K562 (cell line): ENCODE data around the gene INS. TPM values are rescaled to one million over a fixed set of nuclear protein-coding genes. Genes with fewer than 3 reads are reported as not detected.

Source experiments
- ATAC-seq: fragments of 200-7000 bp; cut with Tn5 transposase; 3 replicates; pipeline ENCODE4 v1.9.1; 2020; ENCODE audit warnings: moderate library complexity
- BruUV-seq: library from RNA; stranded (reverse); fragments of 400-500 nt; replicated peaks from 2 replicates; lab custom pipeline; 2021; lab: Mats Ljungman, UMichigan
- CTCF ChIA-PET: fragments of 300-600 bp; formaldehyde crosslinking; extraction: SDS; loops from one replicate; lab custom pipeline; 2021; ENCODE audit warnings: low intra/inter-chr PET ratio; lab: Yijun Ruan, JAX
- POLR2A ChIA-PET: fragments of 300-600, 350-650 bp; sonication (Branson Sonifier 250); formaldehyde crosslinking; extraction: SDS; loops from one replicate; lab custom pipeline; 2021; ENCODE audit warnings: antibody characterized with exemption, inconsistent platforms; lab: Yijun Ruan, JAX
- DNase-seq, 4 experiments: peaks; one replicate each; pipeline versions ENCODE4 v3.0.0 to v3.0.0-alpha.2; 2011 to 2018; ENCODE audit warnings: low spot score in 3 of 4, mixed read lengths in 3 of 4; ENCODE audit errors: extremely low read depth in 1 of 4
- FAIRE-seq: peaks from 2 replicates; lab custom pipeline; 2011; peaks lifted over from hg19 to GRCh38; lab: Jason Lieb, UNC
- H2AFZ ChIP-seq: 2 replicates; pipeline ENCODE4 v1.6.0; 2011; ENCODE audit warnings: low read depth, low read length, control low read depth, inconsistent platforms
- H3K27ac ChIP-seq: fragments of 200-600 bp; 3 replicates; pipeline ENCODE4 v1.8.0; 2011; ENCODE audit warnings: low read depth, mild to moderate bottlenecking, control low read depth, inconsistent platforms, low read length, moderate library complexity, mixed read lengths; ENCODE audit errors: extremely low read depth
- H3K27me3 ChIP-seq, 2 experiments: fragments of 300-600 bp in 1 of 2; 2 replicates in 1 of 2; 3 replicates in 1 of 2; pipeline versions ENCODE4 v1.6.0 to v1.8.0; 2011; ENCODE audit warnings: inconsistent platforms in 2 of 2, low read length in 2 of 2, mild to moderate bottlenecking in 1 of 2, mixed read lengths in 1 of 2, moderate library complexity in 1 of 2; ENCODE audit not compliant: control insufficient read depth in 2 of 2, insufficient read depth in 2 of 2
- H3K36me3 ChIP-seq: fragments of 300-600 bp; 3 replicates; pipeline ENCODE4 v1.8.0; 2011; ENCODE audit warnings: mild to moderate bottlenecking, low read length, inconsistent platforms; ENCODE audit not compliant: control insufficient read depth, insufficient read depth
- H3K4me1 ChIP-seq, 2 experiments: fragments of 200-600 bp in 1 of 2; replicated peaks in 1 of 2; 2 replicates in 1 of 2; 3 replicates in 1 of 2; pipeline versions ENCODE4 v1.5.1 to v1.8.0; 2011; ENCODE audit warnings: inconsistent platforms in 2 of 2, low read length in 2 of 2, mild to moderate bottlenecking in 1 of 2, mixed read lengths in 1 of 2, moderate library complexity in 1 of 2; ENCODE audit not compliant: control insufficient read depth in 2 of 2, insufficient read depth in 2 of 2
- H3K4me2 ChIP-seq: 2 replicates; pipeline ENCODE4 v1.6.1; 2011; ENCODE audit warnings: low read length, control low read depth, inconsistent platforms, mixed read lengths; ENCODE audit not compliant: insufficient read depth
- H3K4me3 ChIP-seq: fragments of 200-600 bp; sonication (generic), shearing (Covaris generic); 2 replicates; pipeline ENCODE4 v1.5.1; 2016; ENCODE audit warnings: control low read depth, inconsistent platforms
- H3K79me2 ChIP-seq: fragments of 200-600 bp; 3 replicates; pipeline ENCODE4 v1.8.0; 2011; ENCODE audit warnings: low read length, inconsistent platforms; ENCODE audit not compliant: control insufficient read depth, insufficient read depth
- H3K9ac ChIP-seq, 2 experiments: 2 replicates each; pipeline versions ENCODE4 v1.6.0 to v1.6.1; 2011; ENCODE audit warnings: low read depth in 2 of 2, low read length in 2 of 2, control low read depth in 1 of 2, inconsistent platforms in 1 of 2, mild to moderate bottlenecking in 1 of 2, mixed read lengths in 1 of 2; ENCODE audit not compliant: insufficient read depth in 1 of 2
- H3K9me1 ChIP-seq: one replicate; pipeline ENCODE4 v1.6.0; 2011; ENCODE audit warnings: inconsistent platforms, mild to moderate bottlenecking, low read length, moderate library complexity; ENCODE audit not compliant: control insufficient read depth, insufficient read depth
- H3K9me3 ChIP-seq: replicated peaks from 2 replicates; pipeline ENCODE4 v1.5.1; 2011; ENCODE audit warnings: low read depth, low read length, inconsistent platforms; ENCODE audit not compliant: control insufficient read depth, insufficient read depth
- H4K20me1 ChIP-seq: replicated peaks from 2 replicates; pipeline ENCODE4 v1.6.1; 2011; ENCODE audit warnings: low read length, inconsistent platforms, mixed read lengths; ENCODE audit not compliant: control insufficient read depth, insufficient read depth
- ETS1 ChIP-seq: conservative IDR thresholded peaks from 2 replicates; pipeline ENCODE4 v1.6.1; 2011; ENCODE audit warnings: low read depth, mild to moderate bottlenecking, low read length; ENCODE audit not compliant: control insufficient read depth
- MAFK ChIP-seq: IDR thresholded peaks from 2 replicates; pipeline ENCODE4 v1.6.1; 2011; ENCODE audit warnings: low read length, improper control_type of control experiment
- NKRF ChIP-seq: fragments of 450-650 bp; IDR thresholded peaks from 2 replicates; pipeline ENCODE4 v1.6.1; 2016; ENCODE audit warnings: borderline replicate concordance
- POLR3A ChIP-seq: IDR thresholded peaks from 2 replicates; pipeline ENCODE4 v1.6.1; 2011; ENCODE audit warnings: borderline replicate concordance, mild to moderate bottlenecking, moderate library complexity; ENCODE audit not compliant: insufficient read length, insufficient read depth; ENCODE audit errors: extremely low read depth
- TRIM28 ChIP-seq: fragments of 450-650 bp; IDR thresholded peaks from 2 replicates; pipeline ENCODE4 v1.6.1; 2017
- ZNF212 ChIP-seq: fragments of 450-650 bp; formaldehyde crosslinking; IDR thresholded peaks from 2 replicates; pipeline ENCODE4 v1.4.0; 2020; ENCODE audit warnings: mild to moderate bottlenecking
- ZNF785 ChIP-seq: fragments of 250-450 bp; sonication (Bioruptor Pico); IDR thresholded peaks from 2 replicates; pipeline ENCODE4 v1.4.0; 2020; ENCODE audit warnings: mild to moderate bottlenecking
- WGBS: fragments of 100-300 bp; shearing (Covaris generic); methylation state at CpG from one replicate; pipeline ENCODE4 v1.1.6; 2016; ENCODE audit warnings: low coverage, mixed read lengths; ENCODE audit not compliant: insufficient coverage; ENCODE audit errors: missing lambda C conversion rate; 5-methylcytosine and 5-hydroxymethylcytosine counted together
- in situ Hi-C: fragments of 300-500 bp; cut with MboI; formaldehyde crosslinking; loops from 4 replicates; pipeline ENCODE4 v1.15.0; 2018; ENCODE audit warnings: inconsistent platforms, mixed read lengths
- intact Hi-C: fragments of 100-400 bp; cut with micrococcal nuclease; formaldehyde crosslinking; loops from 2 replicates; pipeline ENCODE4 v1.14.2; 2022
- polyA plus RNA-seq, 8 experiments: library from polyadenylated mRNA; depleted of rRNA in 4 of 8; stranded (reverse) in 5 of 8; unstranded in 3 of 8; fragments of >200 nt; fragmentation: Nextera tagmentation in 2 of 8; fragmentation: Illumina TruSeq in 1 of 8; extraction: Ambion mirVana in 2 of 8; extraction: Trizol in 1 of 8; gene quantifications; 2 replicates each; pipeline versions ENCODE4 v1.2.1 to v1.2.3, GENCODE V29; 2011 to 2014; ENCODE audit warnings: inconsistent platforms in 1 of 8, missing spikeins in 1 of 8
- total RNA-seq, 7 experiments: library from RNA; depleted of rRNA in 6 of 7; stranded (reverse); fragments of >200 nt in 6 of 7; fragmentation: Illumina TruSeq in 2 of 7; extraction: Trizol in 2 of 7; gene quantifications; 2 replicates each; pipeline versions ENCODE4 v1.2.1 to v1.2.3, GENCODE V29; 2011 to 2021; ENCODE audit warnings: low replicate concordance in 1 of 7

INS gene
- total and polyA plus RNA-seq, 9 of the 15 experiments (the other 6 are each of a cell fraction or from before 2014, with no cell fraction given): not detected

GRCh38 chr11:2180789-2181370 is 19.9 kb upstream of the INS start:
- no peak for DNase-seq
- no peak for FAIRE-seq
- peaks cover 0 to 9% of the 10 kb centered on the region in 2 experiments; a peak in 1 of 5 replicates for H3K4me1 ChIP-seq
- no peak for ATAC-seq
- in situ Hi-C loops: no loop called here
- H3K79me2 ChIP-seq: no peaks in the 10 kb centered on the region
- H4K20me1 ChIP-seq: no peaks in the 10 kb centered on the region; the same call in none of the 2 replicates
- POLR2A ChIA-PET: interaction anchor here (0.6 kb wide), 1 partner anchor 10 kb away, joined by 3 read pairs; no protein-coding TSS in a partner anchor
- CTCF ChIA-PET: no interaction called here
- no peak overlapping the region for H3K9ac ChIP-seq
- H3K27ac ChIP-seq: no peak overlapping the region
- H2AFZ ChIP-seq: no peak overlapping the region
- H3K4me3 ChIP-seq: no peak overlapping the region
- no peaks in the 10 kb centered on the region for H3K9me1 ChIP-seq
- no TSS peak for BruUV-seq
- H3K9me3 ChIP-seq: no peaks in the 10 kb centered on the region; the same call in 1 of the 2 replicates
- H3K27me3 ChIP-seq: peaks cover 21 to 68% of the 10 kb centered on the region in 2 experiments; a peak in 4 of 5 replicates
- no peak for TF ChIP-seq MAFK
- no peak for TF ChIP-seq ZNF785 (CRISPR knock-in tag)
- no peak for TF ChIP-seq POLR3A
- TF ChIP-seq NKRF: no peak
- TF ChIP-seq TRIM28: no peak
- TF ChIP-seq ZNF212: no peak
- no peak for TF ChIP-seq ETS1
- TF ChIP-seq, all 486 proteins: peak for 0
- intact Hi-C loops: no loop called here
- H3K36me3 ChIP-seq: no peaks in the 10 kb centered on the region
- H3K4me2 ChIP-seq: no peak overlapping the region
- 1% methylated on average over 9 of the region's 11 CpGs for WGBS
